Fibroblast of peridontal ligament (primary cell): ENCODE data around the gene C2.
"Not testable (repeated sequence)": the region's sequence is repeated elsewhere in the genome, so short reads cannot be mapped to it uniquely, and the experiment has no call there.

ENCODE experiments used
- DNase-seq: peaks from one replicate; pipeline ENCODE4 v3.0.0-alpha.2; 2010; ENCODE audit errors: extremely low read depth

The C2 gene

DNA sequence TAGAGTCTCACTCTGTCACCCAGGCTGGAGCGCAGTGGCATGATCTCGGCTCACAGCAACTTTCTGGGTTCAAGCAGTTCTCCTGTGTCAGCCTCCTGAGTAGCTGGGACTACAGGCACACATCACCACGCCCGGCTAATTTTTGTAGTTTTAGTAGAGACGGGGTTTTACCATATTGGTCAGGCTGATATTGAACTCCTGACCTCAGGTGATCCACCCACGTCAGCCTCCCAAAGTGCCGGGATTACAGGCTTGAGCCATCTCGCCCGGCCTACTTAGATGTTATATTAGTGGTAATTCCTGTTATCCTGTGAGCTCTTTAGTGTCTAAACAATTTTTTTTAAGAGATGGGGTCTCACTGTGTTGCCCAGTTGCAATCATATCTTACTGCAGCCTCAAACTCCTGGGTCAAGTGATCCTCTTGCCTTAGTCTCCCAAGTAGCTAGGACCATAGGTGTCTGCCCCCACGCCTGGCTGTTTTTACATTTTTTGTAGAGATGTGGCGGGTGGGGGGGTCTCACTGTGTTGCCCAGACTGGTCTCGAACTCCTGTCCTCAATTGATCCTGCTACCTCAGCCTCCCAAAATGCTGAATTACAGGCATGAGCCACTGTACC, 50.4 kb downstream of the C2 start:
- DNase-seq, result no peak

DNA sequence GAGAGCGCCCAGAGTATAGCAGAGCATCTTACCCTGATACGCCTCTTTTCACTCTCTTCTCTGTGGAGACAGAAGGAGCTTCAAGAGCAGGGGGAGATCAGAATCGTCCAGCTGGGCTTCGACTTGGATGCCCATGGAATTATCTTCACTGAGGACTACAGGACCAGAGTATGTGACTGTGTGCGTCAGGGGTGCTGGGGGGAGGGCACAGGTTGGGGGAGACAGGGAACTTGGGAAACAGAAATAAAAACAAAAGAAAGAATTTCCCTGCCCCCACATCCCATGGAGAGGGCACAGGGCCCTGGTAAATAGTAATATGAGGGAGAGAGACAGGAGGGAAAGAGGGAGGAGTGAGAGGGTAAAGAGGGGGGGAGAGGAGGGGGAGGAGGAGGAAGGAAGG, 51.3 kb downstream of the C2 start:
- DNase-seq, result no peak

DNA sequence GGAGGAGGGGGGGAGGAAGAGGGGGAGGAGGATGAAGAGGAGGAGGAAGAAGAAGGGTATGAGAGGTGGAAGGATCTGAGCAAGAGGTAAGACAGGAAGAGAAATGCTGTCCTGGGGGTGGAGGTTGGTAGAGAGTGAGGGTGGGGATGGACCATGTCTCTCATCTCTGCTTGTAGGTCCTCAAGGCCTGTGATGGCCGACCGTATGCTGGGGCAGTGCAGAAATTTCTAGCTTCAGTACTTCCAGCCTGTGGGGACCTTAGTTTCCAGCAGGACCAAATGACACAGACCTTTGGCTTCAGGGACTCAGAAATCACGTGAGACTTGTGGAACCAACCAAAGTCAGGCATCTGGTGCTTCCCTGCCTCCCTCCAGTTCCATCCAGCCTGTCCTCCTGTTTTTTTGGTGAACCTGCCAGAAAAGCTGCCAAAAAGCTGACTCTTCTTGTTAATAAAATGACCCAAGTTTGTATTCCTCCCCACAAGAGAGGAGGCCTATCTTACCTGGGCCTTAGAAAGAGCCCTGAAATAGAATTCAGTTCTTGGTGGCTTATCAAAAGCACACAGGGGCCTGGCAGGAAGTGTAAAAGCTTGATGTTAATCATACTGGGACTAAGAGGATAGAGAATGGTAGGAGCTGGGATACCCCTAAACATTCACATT, 51.9 kb downstream of the C2 start:
- DNase-seq, result no peak

DNA sequence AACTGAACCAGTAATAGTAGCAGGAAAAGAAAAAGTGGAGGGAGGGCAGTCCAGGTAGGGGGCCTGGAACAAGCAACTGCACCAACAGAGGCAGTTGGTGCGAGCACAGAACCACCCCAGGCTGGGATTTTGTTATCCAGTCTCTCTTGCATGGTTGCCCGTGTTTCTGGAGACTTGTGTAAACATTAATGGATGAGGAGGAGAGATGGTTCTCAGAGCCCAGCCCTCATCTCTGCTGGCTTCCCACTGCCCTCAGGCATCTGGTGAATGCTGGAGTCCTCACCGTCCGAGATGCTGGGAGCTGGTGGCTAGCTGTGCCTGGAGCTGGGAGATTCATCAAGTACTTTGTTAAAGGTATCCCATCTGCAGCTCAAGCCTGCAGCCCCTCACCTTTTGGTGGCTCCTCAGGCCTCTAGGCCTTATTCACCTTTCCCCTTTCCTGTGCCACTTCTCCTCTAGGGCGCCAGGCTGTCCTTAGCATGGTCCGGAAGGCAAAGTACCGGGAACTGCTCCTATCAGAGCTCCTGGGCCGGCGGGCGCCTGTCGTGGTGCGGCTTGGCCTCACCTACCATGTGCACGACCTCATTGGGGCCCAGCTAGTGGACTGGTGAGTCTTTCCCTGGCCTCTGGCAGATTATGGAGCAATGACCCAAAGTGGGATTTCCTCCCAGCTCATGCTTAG, 52.8 kb downstream of the C2 start:
- not testable (repeated sequence) for DNase-seq

DNA sequence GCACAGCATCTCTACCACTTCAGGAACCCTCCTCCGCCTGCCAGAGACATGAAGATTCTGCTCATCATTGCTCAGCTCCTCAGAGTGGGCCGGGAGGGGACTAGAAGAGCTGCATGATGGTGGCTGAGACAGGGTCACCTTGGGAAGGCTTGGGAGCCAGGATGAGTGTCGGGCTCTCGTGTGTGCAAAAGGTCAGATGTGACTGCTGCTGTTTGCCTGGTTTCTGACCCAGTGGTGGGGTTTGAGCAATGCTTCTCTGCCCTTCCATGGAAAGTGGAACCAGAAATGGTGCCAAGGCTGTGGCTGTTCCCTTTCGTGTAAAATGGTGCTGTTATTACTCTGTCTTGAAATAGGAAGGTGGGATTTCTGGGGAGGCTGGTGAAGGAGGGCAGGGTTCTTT, 53.5 kb downstream of the C2 start:
- DNase-seq, result not testable (repeated sequence)

DNA sequence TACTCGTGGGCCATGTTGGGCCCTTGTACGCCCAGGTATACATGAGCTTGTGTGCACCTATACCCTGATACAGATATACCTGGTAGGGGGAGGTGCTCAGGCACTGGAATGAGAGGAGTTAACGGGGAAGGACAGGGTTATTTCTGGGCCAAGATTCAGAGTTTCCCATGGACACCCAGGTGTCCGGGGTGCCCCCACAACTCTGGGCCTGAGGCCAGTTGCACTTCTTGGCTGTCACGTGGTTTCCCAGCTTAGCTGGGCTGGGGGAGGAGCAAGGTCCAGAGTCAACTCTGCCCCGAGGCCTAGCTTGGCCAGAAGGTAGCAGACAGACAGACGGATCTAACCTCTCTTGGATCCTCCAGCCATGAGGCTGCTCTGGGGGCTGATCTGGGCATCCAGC, 54.2 kb downstream of the C2 start, which contains the start of gene C4A:
Gene C4A, plus strand, starts transcription at position 314 of the 400 bp plus-strand sequence. Its CDS starts 51 bp downstream, at position 365.
- DNase-seq, result not testable (repeated sequence)

DNA sequence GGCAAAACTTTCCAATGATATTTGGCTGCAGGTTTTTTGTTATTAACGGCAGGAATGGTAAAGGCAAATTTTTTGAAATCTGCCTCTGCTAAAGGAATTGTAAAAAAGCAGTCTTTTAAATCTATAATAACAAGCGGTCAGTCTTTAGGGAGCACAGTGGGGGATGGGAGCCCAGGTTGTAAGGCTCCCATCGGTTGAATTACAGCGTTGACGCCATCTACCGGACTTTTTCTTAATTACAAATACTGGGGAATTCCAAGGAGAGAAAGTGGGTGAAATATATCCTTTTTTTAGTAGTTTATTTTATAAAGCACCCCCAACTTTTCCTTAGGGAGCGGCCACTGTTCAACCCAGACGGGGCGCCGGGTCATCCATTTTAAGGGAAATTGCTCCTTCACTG, 61.8 kb downstream of the C2 start:
- DNase-seq, result not testable (repeated sequence)

DNA sequence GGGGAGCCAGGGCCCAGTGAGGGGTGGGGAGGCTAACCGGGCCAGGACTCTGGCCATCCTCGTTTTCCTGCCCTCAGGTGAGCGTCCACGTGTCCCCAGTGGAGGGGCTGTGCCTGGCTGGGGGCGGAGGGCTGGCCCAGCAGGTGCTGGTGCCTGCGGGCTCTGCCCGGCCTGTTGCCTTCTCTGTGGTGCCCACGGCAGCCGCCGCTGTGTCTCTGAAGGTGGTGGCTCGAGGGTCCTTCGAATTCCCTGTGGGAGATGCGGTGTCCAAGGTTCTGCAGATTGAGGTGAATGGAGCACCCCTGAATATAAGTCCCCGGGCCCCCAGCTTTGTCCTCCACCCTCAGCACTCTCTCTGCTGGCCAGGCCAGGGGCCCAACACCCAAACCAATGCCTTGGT, 66.9 kb downstream of the C2 start:
- not testable (repeated sequence) for DNase-seq
